Liver (tissue), 9 donors: ENCODE measurements around the gene THTPA. TPM values are rescaled to one million over a fixed set of nuclear protein-coding genes. Genes with fewer than 3 reads are reported as not detected.

Experiments
- DNase-seq: peaks from one replicate; pipeline ENCODE4 v3.0.0-alpha.2; 2017; ENCODE audit warnings: low spot score
- H3K27ac ChIP-seq, 2 donors: one replicate each; pipeline ENCODE4 v1.7.0; 2013; ENCODE audit warnings: inconsistent platforms in 2 of 2, low read length in 2 of 2, control low read depth in 1 of 2, low read depth in 1 of 2, mild to moderate bottlenecking in 1 of 2
- H3K27me3 ChIP-seq, 4 donors: one replicate each; pipeline versions ENCODE4 v1.6.1 to v1.7.0; 2013; ENCODE audit warnings: low read length in 3 of 4, inconsistent platforms in 1 of 4, mild to moderate bottlenecking in 1 of 4, moderate library complexity in 1 of 4; ENCODE audit not compliant: control insufficient read depth in 4 of 4, insufficient read depth in 4 of 4
- H3K36me3 ChIP-seq, 4 donors: one replicate each; pipeline versions ENCODE4 v1.6.1 to v1.7.0; 2013; ENCODE audit warnings: low read length in 3 of 4, mild to moderate bottlenecking in 3 of 4, low read depth in 1 of 4, moderate library complexity in 1 of 4; ENCODE audit not compliant: control insufficient read depth in 4 of 4, insufficient read depth in 3 of 4
- H3K4me1 ChIP-seq, 4 donors: one replicate each; pipeline versions ENCODE4 v1.6.1 to v1.7.0; 2013; ENCODE audit warnings: low read length in 3 of 4, mild to moderate bottlenecking in 3 of 4, moderate library complexity in 1 of 4; ENCODE audit not compliant: control insufficient read depth in 4 of 4, insufficient read depth in 4 of 4
- H3K4me3 ChIP-seq, 3 donors: one replicate each; pipeline versions ENCODE4 v1.6.1 to v1.7.0; 2013; ENCODE audit warnings: low read length in 3 of 3, control low read depth in 1 of 3, low read depth in 1 of 3, mild to moderate bottlenecking in 1 of 3
- H3K9ac ChIP-seq, 2 donors: one replicate each; pipeline ENCODE4 v1.7.0; 2013; ENCODE audit warnings: low read length in 2 of 2, mild to moderate bottlenecking in 2 of 2, moderate library complexity in 2 of 2, control low read depth in 1 of 2, low read depth in 1 of 2
- H3K9me3 ChIP-seq, 4 donors: one replicate each; pipeline versions ENCODE4 v1.6.1 to v1.7.0; 2013; ENCODE audit warnings: low read length in 3 of 4; ENCODE audit not compliant: control insufficient read depth in 4 of 4
- CTCF ChIP-seq: fragments of 150-350 bp; IDR thresholded peaks from 2 replicates; pipeline ENCODE4 v1.5.1; 2017; ENCODE audit warnings: improper control_type of control experiment, low read depth, low read length; ENCODE audit not compliant: missing input control
- EGR1 ChIP-seq, 2 donors: IDR thresholded peaks; 2 replicates each; pipeline ENCODE4 v1.6.1; 2016 to 2018; ENCODE audit warnings: antibody characterized with exemption in 2 of 2, low read depth in 2 of 2
- FOXA1 ChIP-seq: IDR thresholded peaks from 2 replicates; pipeline ENCODE4 v1.6.1; 2016; ENCODE audit warnings: antibody characterized with exemption
- FOXA2 ChIP-seq: IDR thresholded peaks from 2 replicates; pipeline ENCODE4 v1.6.1; 2016; ENCODE audit warnings: antibody characterized with exemption
- GABPA ChIP-seq, 2 donors: IDR thresholded peaks in 1 of 2; conservative IDR thresholded peaks in 1 of 2; 2 replicates each; pipeline ENCODE4 v1.6.1; 2016; ENCODE audit warnings: antibody characterized with exemption in 2 of 2, mild to moderate bottlenecking in 1 of 2, moderate library complexity in 1 of 2
- HNF4A ChIP-seq, 2 donors: conservative IDR thresholded peaks; 2 replicates each; pipeline ENCODE4 v1.6.1; 2016; ENCODE audit warnings: antibody characterized with exemption in 2 of 2, mild to moderate bottlenecking in 2 of 2
- HNF4G ChIP-seq: IDR thresholded peaks from 2 replicates; pipeline ENCODE4 v1.6.1; 2016; ENCODE audit warnings: antibody characterized with exemption
- RAD21 ChIP-seq, 2 donors: IDR thresholded peaks; 2 replicates each; pipeline ENCODE4 v1.6.1; 2016; ENCODE audit warnings: antibody characterized with exemption in 2 of 2, mild to moderate bottlenecking in 2 of 2
- RXRA ChIP-seq, 2 donors: IDR thresholded peaks; 2 replicates each; pipeline ENCODE4 v1.6.1; 2017 to 2018; ENCODE audit warnings: antibody characterized with exemption in 2 of 2, mild to moderate bottlenecking in 1 of 2
- SP1 ChIP-seq: IDR thresholded peaks from 2 replicates; pipeline ENCODE4 v1.6.1; 2018; ENCODE audit warnings: antibody characterized with exemption, mild to moderate bottlenecking
- TAF1 ChIP-seq: conservative IDR thresholded peaks from 2 replicates; pipeline ENCODE4 v1.6.1; 2016; ENCODE audit warnings: antibody characterized with exemption, mild to moderate bottlenecking
- YY1 ChIP-seq: IDR thresholded peaks from 2 replicates; pipeline ENCODE4 v1.6.1; 2016; ENCODE audit warnings: antibody characterized with exemption, mild to moderate bottlenecking
- WGBS: extraction: QIAGEN DNeasy Blood & Tissue Kit; methylation state at CpG from one replicate; pipeline ENCODE4 v1.1.7; 2013; 5-methylcytosine and 5-hydroxymethylcytosine counted together
- polyA plus RNA-seq, 2 donors: library from polyadenylated mRNA; stranded (reverse) in 1 of 2; unstranded in 1 of 2; fragments of 200-250 nt in 1 of 2; fragments of >200 nt in 1 of 2; fragmentation: Nextera tagmentation in 1 of 2; extraction: Ambion mirVana in 1 of 2; gene quantifications; one replicate each; pipeline versions ENCODE4 v1.2.1 to v1.2.3, GENCODE V29; 2013 to 2015
- total RNA-seq, 2 donors: library from RNA; depleted of rRNA; stranded (reverse); fragments of >200 nt; gene quantifications; one replicate each; pipeline ENCODE4 v1.2.3, GENCODE V29; 2014
- TF ChIP-seq, protein P1 (sequence below): IDR thresholded peaks from 2 replicates; pipeline ENCODE4 v1.6.1; 2016; ENCODE audit warnings: antibody characterized with exemption
- TF ChIP-seq, protein P2 (sequence below): IDR thresholded peaks from 2 replicates; pipeline ENCODE4 v1.6.1; 2016; ENCODE audit warnings: antibody characterized with exemption
- donor health status: healthy.
- donor health status: healthy.
- donor health status: healthy.
- donor health status: healthy.
- donor health status: healthy.

THTPA gene
- total and polyA plus RNA-seq, 4 donors = 7.3 to 19.8 (median 9.9) TPM

- TF ChIP-seq, protein P1, sequence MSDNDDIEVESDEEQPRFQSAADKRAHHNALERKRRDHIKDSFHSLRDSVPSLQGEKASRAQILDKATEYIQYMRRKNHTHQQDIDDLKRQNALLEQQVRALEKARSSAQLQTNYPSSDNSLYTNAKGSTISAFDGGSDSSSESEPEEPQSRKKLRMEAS = no peak
- TF ChIP-seq FOXA1 (no peak), SP1 (no peak), FOXA2 (no peak), CTCF (no peak), GABPA (IDR thresholded peaks at IDR 0.05 in 1 of 2, conservative IDR thresholded peaks at IDR 0.05 in 1 of 2) (no peak), TAF1 (no peak), YY1 (no peak), EGR1 (IDR thresholded peaks at IDR 0.05; ENCODE audit: low read depth in 2 of 2) (no peak)
Measured at GRCh38 chr14:23573384-23574015, 17.4 kb downstream of the THTPA start (continued).

- Histone ChIP-seq H3K9ac (no peak overlapping the region), H3K9me3 (no peaks in the 10 kb centered on the region), H3K4me1 (peaks cover 0 to 13% (median 12%) of the 10 kb centered on the region in 4 donors), H3K27me3 (peaks cover 0 to 6% (median under 1%) of the 10 kb centered on the region in 4 donors), H3K4me3 (peak overlapping the region in 1 of 3 donors; percentile 26), H3K27ac (no peak overlapping the region), H3K36me3 (no peaks in the 10 kb centered on the region)
- 5% methylated on average over 67 of the region's 67 CpGs for WGBS
- TF ChIP-seq GABPA (IDR thresholded peaks at IDR 0.05 in 1 of 2, conservative IDR thresholded peaks at IDR 0.05 in 1 of 2) (no peak), YY1 (no peak)
- no peak for DNase-seq
Measured at GRCh38 chr14:23577004-23577681, 21.1 kb downstream of the THTPA start.

DNA sequence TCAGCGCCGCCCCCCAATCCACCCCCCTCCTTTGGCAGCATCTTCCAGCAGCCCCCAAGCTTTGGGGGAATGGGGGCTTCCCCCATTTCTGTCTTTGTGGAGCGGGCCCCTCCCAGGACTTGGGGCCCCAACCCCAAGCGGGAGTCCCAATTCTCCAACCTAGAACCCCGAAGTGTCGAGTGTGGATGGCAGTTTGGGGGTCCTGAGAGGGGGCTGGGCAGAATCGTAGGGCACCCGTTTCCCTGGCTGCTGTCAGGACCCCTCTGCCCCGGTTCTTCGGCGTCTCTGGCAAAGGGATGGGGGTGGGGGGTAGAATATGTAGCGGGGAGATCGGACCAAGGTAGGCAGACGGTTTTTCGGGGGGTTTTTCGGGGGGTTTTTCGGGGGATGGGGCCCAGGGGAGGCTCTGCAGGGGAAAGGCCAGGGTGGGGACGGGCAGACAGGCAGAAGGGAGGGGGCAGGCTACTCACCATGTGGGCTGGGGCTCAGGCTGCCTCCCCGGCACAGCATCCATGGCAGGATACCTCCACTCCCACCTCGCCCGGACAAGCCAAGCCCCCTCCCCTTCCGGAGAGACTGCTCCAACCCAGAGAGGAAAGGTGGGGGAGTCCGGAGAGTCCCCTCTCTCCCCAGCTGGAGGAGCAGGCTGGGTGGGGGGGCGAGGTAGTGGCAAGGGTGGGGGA lies 21.8 kb downstream of the THTPA start:
- DNase-seq = no peak

More for the DNA sequence above, 21.8 kb downstream of the THTPA start:
- TF ChIP-seq YY1 (no peak), TAF1 (no peak), HNF4G (no peak), RAD21 (IDR thresholded peaks at IDR 0.05) (no peak), HNF4A (conservative IDR thresholded peaks at IDR 0.05) (no peak), FOXA2 (no peak), SP1 (no peak), CTCF (no peak), RXRA (IDR thresholded peaks at IDR 0.05) (no peak)
- TF ChIP-seq, protein P2, sequence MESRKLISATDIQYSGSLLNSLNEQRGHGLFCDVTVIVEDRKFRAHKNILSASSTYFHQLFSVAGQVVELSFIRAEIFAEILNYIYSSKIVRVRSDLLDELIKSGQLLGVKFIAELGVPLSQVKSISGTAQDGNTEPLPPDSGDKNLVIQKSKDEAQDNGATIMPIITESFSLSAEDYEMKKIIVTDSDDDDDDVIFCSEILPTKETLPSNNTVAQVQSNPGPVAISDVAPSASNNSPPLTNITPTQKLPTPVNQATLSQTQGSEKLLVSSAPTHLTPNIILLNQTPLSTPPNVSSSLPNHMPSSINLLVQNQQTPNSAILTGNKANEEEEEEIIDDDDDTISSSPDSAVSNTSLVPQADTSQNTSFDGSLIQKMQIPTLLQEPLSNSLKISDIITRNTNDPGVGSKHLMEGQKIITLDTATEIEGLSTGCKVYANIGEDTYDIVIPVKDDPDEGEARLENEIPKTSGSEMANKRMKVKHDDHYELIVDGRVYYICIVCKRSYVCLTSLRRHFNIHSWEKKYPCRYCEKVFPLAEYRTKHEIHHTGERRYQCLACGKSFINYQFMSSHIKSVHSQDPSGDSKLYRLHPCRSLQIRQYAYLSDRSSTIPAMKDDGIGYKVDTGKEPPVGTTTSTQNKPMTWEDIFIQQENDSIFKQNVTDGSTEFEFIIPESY = no peak
- Histone ChIP-seq H3K27ac (no peak overlapping the region), H3K9ac (no peak overlapping the region), H3K27me3 (peaks cover 0 to 6% (median under 1%) of the 10 kb centered on the region in 4 donors), H3K36me3 (no peaks in the 10 kb centered on the region), H3K4me1 (peaks cover 0 to 13% (median 12%) of the 10 kb centered on the region in 4 donors), H3K9me3 (no peaks in the 10 kb centered on the region), H3K4me3 (no peak overlapping the region)
- 7% methylated on average over 24 of the region's 24 CpGs for WGBS
